ENCODE data around the gene CSNK1G3.

- TF ChIP-seq, protein P1, sequence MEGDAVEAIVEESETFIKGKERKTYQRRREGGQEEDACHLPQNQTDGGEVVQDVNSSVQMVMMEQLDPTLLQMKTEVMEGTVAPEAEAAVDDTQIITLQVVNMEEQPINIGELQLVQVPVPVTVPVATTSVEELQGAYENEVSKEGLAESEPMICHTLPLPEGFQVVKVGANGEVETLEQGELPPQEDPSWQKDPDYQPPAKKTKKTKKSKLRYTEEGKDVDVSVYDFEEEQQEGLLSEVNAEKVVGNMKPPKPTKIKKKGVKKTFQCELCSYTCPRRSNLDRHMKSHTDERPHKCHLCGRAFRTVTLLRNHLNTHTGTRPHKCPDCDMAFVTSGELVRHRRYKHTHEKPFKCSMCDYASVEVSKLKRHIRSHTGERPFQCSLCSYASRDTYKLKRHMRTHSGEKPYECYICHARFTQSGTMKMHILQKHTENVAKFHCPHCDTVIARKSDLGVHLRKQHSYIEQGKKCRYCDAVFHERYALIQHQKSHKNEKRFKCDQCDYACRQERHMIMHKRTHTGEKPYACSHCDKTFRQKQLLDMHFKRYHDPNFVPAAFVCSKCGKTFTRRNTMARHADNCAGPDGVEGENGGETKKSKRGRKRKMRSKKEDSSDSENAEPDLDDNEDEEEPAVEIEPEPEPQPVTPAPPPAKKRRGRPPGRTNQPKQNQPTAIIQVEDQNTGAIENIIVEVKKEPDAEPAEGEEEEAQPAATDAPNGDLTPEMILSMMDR (IDR thresholded peaks at IDR 0.05), result no peak
- no peak for TF ChIP-seq ZFX (IDR thresholded peaks at IDR 0.05; ENCODE audit: borderline replicate concordance)
Observed at GRCh38 chr5:123594434-123594833, 82.5 kb downstream of the CSNK1G3 start.
